Measurements from ENCODE around the gene TMEM147.

GRCh38 chr19:35561436-35561835, 16.0 kb downstream of the TMEM147 start:
- TF ChIP-seq POLR2A (IDR thresholded peaks at IDR 0.05) (no peak), CTCF (IDR thresholded peaks at IDR 0.05) (no peak)
